ENCODE measurements around the gene PDE6H.

Gene PDE6H

GRCh38 chr12:14952299-14952921, 20.4 kb upstream of the PDE6H start:
- no peak for DNase-seq

DNA sequence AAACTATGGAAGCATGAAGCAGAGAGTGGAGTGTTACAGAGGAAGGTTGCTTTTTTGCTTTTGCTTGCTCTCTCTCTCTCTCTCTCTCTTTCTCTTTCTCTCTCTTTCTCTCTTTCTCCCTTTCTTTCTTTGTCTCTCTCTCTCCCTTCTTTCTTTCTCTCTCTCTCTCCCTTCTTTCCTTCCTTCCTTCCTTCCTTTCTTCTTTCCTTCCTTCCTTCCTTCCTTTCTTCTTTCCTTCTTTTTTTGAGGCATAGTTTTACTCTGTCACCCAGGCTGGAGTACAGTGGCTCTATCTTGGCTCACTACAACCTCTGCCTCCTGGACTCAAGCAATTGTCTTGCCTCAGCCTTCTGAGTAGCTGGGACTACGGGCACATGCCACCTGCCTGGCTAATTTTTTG, 19.1 kb upstream of the PDE6H start:
- no peak for DNase-seq

DNA sequence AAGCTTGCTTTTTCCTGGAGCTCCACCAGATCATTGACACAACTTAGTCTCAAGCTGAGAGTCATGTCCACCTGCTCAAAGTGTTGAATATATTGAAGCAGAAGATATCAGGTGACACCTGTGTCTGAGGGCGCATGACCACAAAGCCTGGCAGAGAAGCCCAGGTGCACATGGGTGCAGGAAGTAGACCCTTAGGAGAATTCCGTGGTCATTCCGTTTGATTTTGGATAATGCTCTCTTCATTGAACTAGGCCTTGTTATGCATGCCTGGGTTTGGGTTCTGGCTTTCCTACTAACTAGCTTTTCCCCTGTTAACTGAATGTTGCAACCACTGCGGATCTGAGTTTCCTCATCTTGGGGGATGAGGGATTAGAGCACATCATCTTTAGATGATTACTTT, 18.6 kb upstream of the PDE6H start:
- no peak for DNase-seq

DNA sequence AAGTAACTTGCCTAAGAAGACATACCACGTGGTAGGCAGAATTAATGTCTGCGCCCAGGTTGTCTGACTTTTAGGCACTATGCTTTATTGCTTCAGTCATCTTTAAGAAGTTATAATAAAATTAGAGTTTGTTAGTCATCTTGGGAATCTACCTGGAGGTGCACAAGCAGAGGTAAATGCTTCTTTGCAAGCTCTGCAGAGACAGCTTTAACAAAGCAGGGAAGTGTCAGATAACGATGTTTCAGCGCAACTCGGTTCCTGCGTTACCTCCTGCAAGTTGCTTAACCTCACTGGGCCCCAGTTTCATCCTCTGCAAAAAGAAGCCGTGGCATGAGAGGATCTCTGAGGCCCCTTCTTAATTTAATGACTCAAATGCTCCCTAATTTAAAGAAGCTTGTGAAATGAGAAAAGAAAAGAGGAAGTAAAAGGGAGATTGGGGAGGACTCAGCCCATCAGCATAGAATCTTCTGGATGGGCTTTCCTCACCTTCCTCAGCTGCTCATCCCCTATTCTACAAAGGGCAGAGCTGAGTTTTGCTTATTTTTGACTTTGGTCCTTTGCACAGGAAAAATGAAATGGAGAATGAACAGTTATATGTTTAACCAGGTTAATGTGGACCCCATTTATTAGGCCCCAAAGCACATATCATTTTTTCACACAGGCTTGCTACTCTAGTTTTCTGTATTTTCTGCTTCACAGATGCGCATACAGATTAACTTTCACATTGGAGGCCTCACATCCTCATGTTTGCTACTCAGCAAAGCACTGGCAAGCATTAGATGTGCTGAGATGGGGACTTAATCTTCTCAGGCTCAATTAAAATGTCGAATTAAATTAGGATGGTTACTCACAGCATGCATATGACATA, 16.6 kb upstream of the PDE6H start:
- no peak for DNase-seq

GRCh38 chr12:14956905-14957304, 15.9 kb upstream of the PDE6H start:
- DNase-seq = no peak

- DNase-seq = no peak
Measured at GRCh38 chr12:14957551-14958168, 15.2 kb upstream of the PDE6H start.

DNA sequence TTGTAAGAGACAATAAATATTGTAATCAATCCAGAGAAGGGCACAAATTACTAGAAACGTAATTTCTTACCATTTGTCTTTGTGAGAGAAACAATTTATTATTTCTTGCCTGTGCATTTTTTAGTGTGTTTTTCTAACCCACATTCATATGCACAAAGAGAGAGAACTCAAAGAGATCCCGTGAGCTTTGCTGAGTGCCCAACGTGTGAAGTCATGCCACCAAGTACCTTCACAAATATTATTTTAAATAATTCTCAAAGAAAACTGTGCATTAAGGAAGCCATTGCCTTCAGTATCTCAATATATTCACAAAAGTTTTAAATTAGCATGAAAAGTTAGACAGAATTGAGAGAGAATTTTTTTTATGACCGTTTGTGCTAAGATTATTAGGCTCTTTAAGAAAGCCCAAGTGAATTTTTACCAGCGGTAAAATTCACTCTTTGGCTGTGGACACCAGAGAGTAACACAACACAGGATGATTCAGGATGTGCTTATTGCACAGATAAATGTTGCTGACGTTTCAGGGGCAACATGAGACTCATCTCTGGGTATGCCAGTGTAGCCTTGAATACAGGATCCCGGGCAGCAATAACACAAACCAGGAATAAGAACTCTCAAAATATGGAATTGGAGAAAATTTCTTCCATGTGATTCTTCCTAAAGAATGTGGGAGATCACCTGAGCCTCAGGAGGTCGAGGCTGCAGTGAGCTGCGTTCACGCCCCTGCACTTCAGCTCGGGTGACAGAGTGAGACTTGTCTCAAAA, 14.3 kb upstream of the PDE6H start:
- no peak for DNase-seq

DNA sequence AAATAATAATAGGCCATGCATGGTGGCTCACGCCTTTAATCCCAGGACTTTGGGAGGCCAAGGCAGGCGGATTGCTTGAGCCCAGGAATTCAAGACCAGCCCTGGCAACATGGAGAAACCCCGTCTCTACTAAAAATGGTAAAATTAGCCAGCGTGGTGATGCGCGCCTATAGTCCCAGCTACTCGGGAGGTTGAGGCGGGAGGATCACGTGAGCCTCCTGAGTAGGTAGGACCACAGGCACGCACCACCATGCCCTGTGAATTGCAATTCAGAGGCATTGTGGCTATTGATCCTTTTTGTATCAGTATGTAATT, 13.8 kb upstream of the PDE6H start:
- DNase-seq = no peak

GRCh38 chr12:14959463-14959862, 13.4 kb upstream of the PDE6H start:
- DNase-seq = no peak

DNA sequence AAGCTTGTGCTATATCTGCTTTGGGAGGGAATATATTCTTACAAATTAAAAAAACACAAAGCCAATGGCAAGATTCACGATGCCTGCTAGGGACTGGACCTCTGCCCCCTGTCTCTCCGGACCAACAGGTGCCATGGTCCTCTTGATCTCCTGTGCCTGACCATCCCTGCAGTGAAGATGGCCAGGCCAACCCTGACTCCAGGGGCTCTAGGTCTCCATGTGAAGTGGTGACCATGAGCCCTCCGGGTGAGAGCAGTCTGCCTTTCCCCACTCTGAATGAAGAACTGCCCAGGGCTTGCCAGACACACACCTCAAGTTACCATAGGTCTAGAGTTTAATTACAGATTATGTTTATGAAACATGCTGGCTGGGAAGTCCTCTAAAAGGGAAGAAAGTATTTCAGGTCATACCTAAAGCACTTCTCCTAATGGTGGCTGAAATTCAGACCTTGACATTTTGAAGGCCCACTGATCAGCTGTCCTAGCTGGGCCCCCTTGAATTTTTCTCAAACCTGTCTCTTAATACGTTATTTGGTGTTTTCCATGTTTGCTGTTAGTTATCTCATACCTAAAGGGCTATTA, 12.8 kb upstream of the PDE6H start:
- no peak for DNase-seq

- no peak for DNase-seq
Measured at GRCh38 chr12:14960548-14961465, 12.0 kb upstream of the PDE6H start.

- no peak for DNase-seq
Measured at GRCh38 chr12:14961466-14962152, 11.2 kb upstream of the PDE6H start, which contains the start of gene ARHGDIB. Gene ARHGDIB (minus strand): TSS chr12:14961601. CDS start chr12:14950712, 10,889 bp downstream.

DNA sequence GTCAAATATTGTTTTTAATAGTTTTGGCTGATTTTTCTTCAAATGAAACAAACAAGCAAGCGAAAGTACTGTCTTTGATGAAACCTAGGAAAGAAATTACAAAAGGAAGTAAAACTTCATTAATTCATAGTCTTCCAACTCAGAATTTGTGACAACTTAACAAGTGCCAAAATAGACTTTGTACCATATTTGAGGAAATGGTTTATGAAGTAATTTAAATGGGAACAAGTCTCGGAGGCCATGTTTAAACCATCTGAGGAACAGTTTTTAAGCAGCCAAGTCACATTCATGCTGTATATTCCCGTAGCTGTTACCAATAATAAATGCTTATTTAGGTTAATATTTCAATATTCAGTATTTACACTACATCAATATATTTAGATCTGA, 10.7 kb upstream of the PDE6H start:
- DNase-seq = no peak

DNA sequence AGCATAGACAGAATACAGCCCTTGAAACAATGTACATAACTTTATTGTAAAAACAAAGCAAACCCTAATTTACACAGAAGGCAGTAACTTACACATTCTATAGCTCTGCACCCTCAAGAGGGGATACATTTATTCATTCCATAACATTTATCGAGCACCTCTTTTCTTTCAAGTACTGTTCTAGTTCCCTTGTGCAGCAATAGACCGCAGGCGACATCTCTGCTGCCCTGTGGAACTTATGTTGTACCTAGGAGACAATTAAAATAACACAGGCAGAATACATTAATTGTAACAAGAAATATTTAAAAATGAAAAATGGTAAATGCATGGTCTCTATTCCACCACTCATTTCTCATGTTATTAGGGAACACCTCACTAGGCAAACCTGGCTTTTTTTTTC, 10.0 kb upstream of the PDE6H start:
- DNase-seq = no peak

DNA sequence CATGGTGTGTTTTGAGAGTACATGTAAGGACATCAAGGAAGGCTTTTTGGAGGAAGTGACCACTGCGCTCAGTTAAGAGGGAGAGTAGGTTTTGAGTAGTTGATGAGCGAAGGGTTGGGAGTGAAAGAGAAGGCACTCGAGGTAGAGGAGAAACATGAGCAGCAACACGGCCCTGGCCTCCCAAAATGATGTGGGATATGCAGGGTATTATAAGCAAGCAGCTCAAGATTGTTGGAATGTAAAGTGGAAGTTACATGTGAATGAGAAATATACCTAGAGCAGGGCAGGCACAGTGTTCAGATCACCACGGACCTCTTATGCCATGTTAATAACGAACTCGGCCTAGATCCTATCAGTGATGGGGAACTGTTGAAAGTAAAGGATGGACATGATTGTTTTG, 9.3 kb upstream of the PDE6H start:
- DNase-seq = no peak

GRCh38 chr12:14964406-14964805, 8.4 kb upstream of the PDE6H start:
- DNase-seq = no peak

DNA sequence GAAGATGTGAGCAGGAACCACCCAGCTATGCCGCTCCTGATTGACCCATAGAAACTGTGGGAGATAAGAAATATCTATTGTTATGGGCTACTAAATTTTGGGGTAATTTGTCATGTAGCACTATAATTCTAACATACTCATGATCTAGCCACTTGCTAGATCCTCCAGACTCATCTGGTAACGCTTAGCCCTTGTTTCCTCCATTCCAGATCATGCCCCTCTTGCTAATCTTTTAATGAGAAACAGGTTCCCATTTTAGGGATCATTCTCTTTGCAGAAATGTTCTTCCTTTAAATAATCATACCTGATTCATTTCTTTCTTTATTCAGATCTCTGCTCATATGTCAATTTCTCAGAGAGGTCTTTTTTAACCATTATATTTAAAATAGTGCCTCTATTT, 7.6 kb upstream of the PDE6H start:
- DNase-seq = no peak

DNA sequence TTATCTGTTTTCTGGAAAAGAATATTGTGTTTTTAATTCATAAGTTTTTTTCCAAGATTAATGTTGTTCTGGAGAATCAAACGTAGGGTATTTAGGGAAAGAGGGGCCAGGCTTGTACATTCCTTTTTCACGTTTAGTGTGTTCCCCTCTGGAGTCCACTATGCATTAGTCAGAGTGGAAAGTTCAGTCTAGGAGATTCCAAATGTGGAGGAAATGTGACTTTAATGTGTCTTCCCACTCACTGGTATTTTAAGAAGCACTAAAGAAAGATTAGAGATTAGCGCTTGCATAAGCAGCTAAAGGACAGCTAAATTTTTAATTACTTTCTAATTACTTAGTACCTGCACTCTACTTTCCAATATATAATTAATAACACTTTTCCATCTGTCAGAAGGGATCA, 4.4 kb upstream of the PDE6H start:
- DNase-seq = no peak

DNA sequence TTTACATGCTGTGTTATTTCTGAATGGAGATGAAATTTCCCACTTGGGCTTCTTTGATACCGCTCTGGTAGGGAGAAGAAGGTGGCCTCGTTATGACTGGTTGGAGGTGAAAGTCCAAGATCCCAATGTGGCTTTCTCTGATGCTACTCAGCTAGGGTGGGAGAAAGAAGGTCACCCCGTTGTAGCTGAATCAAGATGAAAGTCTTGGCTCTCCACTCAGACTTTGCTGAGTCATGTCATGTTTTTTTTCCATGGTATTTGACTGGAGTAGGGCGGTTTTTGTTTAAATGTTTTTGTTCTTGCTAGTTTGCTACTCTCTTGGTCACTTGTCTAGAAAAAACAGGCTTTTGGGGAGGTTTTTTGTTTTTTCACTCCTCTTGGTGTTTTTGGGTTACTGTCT, 2.4 kb upstream of the PDE6H start:
- DNase-seq = no peak

- no peak for DNase-seq
Measured at GRCh38 chr12:14974633-14975032, 1.8 kb downstream of the PDE6H start.

- DNase-seq = no peak
Measured at GRCh38 chr12:14975457-14975856, 2.6 kb downstream of the PDE6H start.

Data from NCI-H524 treated with DMSO at 0.1 percent for 48 hours (cell line).